HepG2 (cell line): ENCODE data around the gene LRRC63. TPM values are rescaled to one million over a fixed set of nuclear protein-coding genes. Genes with fewer than 3 reads are reported as not detected.

ENCODE experiments used
- ATAC-seq: fragments of 200-7000 bp; cut with Tn5 transposase; 3 replicates; pipeline ENCODE4 v1.9.1; 2020; ENCODE audit warnings: mild to moderate bottlenecking, moderate library complexity
- BruUV-seq: library from RNA; stranded (reverse); fragments of 400-500 nt; replicated peaks from 2 replicates; lab custom pipeline; 2021; lab: Mats Ljungman, UMichigan
- CTCF ChIA-PET: fragments of 300-600 bp; formaldehyde crosslinking; extraction: SDS; loops from one replicate; lab custom pipeline; 2021; ENCODE audit warnings: low total read pairs, inconsistent platforms, low intra/inter-chr PET ratio; lab: Yijun Ruan, JAX
- POLR2A ChIA-PET: fragments of 350-600 bp; sonication (Branson Sonifier 250); formaldehyde crosslinking; loops from one replicate; lab custom pipeline; 2020; ENCODE audit warnings: antibody characterized with exemption, inconsistent platforms; lab: Yijun Ruan, JAX
- DNase-seq: peaks from one replicate; pipeline ENCODE4 v3.0.0-alpha.2; 2015; ENCODE audit warnings: low spot score
- FAIRE-seq: peaks from 3 replicates; lab custom pipeline; 2011; peaks lifted over from hg19 to GRCh38; lab: Jason Lieb, UNC
- H2AFZ ChIP-seq: one replicate; pipeline ENCODE4 v1.6.1; 2011; ENCODE audit warnings: low read length, inconsistent platforms
- H3K27ac ChIP-seq: fragments of 300-600 bp; 3 replicates; pipeline ENCODE4 v1.8.0; 2011; ENCODE audit warnings: mixed run types, mild to moderate bottlenecking, mixed read lengths, low read length, inconsistent platforms; ENCODE audit not compliant: insufficient read depth; ENCODE audit errors: extremely low read length
- H3K27me3 ChIP-seq, 2 experiments: fragments of 200-600 bp in 1 of 2; 2 replicates in 1 of 2; 3 replicates in 1 of 2; pipeline versions ENCODE4 v1.6.0 to v1.8.0; 2011; ENCODE audit warnings: low read length in 2 of 2, mild to moderate bottlenecking in 2 of 2, moderate library complexity in 2 of 2, inconsistent platforms in 1 of 2; ENCODE audit not compliant: insufficient read depth in 2 of 2, control insufficient read depth in 1 of 2
- H3K36me3 ChIP-seq, 2 experiments: fragments of 200-600 bp in 1 of 2; replicated peaks in 1 of 2; 2 replicates in 1 of 2; 3 replicates in 1 of 2; pipeline versions ENCODE4 v1.5.1 to v1.8.0; 2011; ENCODE audit warnings: low read length in 2 of 2, inconsistent platforms in 1 of 2; ENCODE audit not compliant: insufficient read depth in 2 of 2, control insufficient read depth in 1 of 2
- H3K4me1 ChIP-seq: 2 replicates; pipeline ENCODE4 v1.5.1; 2012; ENCODE audit warnings: low read length, inconsistent platforms; ENCODE audit not compliant: insufficient read depth
- H3K4me2 ChIP-seq: 2 replicates; pipeline ENCODE4 v1.6.0; 2011; ENCODE audit warnings: low read depth, low read length, inconsistent platforms
- H3K4me3 ChIP-seq, 3 experiments: fragments of 200-600 bp in 1 of 3; sonication (generic), shearing (Covaris generic) in 1 of 3; replicated peaks in 1 of 3; 2 replicates each; pipeline ENCODE4 v1.5.1; 2011 to 2016; ENCODE audit warnings: low read length in 3 of 3, inconsistent platforms in 2 of 3, low read depth in 2 of 3, mild to moderate bottlenecking in 2 of 3, control low read depth in 1 of 3, mixed read lengths in 1 of 3; ENCODE audit not compliant: insufficient read depth in 1 of 3
- H3K79me2 ChIP-seq: one replicate; pipeline ENCODE4 v1.6.1; 2011; ENCODE audit warnings: low read length, inconsistent platforms; ENCODE audit not compliant: insufficient read depth
- H3K9ac ChIP-seq: 2 replicates; pipeline ENCODE4 v1.6.0; 2011; ENCODE audit warnings: mild to moderate bottlenecking, low read depth, low read length, inconsistent platforms; ENCODE audit not compliant: insufficient read depth
- H3K9me3 ChIP-seq: 2 replicates; pipeline ENCODE4 v1.5.1; 2012; ENCODE audit warnings: mild to moderate bottlenecking, low read length
- H4K20me1 ChIP-seq: 2 replicates; pipeline ENCODE4 v1.6.0; 2011; ENCODE audit warnings: inconsistent platforms, mild to moderate bottlenecking, low read length, moderate library complexity; ENCODE audit not compliant: insufficient read depth
- ADNP ChIP-seq: sonication (generic); formaldehyde crosslinking; IDR thresholded peaks from 2 replicates; pipeline ENCODE4 v1.4.0; 2020; ENCODE audit warnings: missing genetic modification reagents
- CCDC6 ChIP-seq: sonication (generic); formaldehyde crosslinking; IDR thresholded peaks from 2 replicates; pipeline ENCODE4 v1.8.1; 2022; ENCODE audit warnings: mild to moderate bottlenecking, missing genetic modification reagents, moderate library complexity
- CREBL2 ChIP-seq: sonication (generic); formaldehyde crosslinking; IDR thresholded peaks from 2 replicates; pipeline ENCODE4 v1.8.1; 2023; ENCODE audit warnings: missing genetic modification reagents, mild to moderate bottlenecking, borderline replicate concordance
- DMAP1 ChIP-seq: IDR thresholded peaks from 2 replicates; pipeline ENCODE4 v1.6.1; 2016
- GPBP1L1 ChIP-seq: sonication (generic); formaldehyde crosslinking; IDR thresholded peaks from 2 replicates; pipeline ENCODE4 v1.5.0; 2020; ENCODE audit warnings: mild to moderate bottlenecking, missing genetic modification reagents
- HCFC1 ChIP-seq: fragments of 150-350 bp; IDR thresholded peaks from 2 replicates; pipeline ENCODE4 v1.6.1; 2014; ENCODE audit warnings: low read depth, low read length
- MTA3 ChIP-seq: sonication (generic); formaldehyde crosslinking; IDR thresholded peaks from 2 replicates; pipeline ENCODE4 v1.4.0; 2020; ENCODE audit warnings: missing genetic modification reagents
- MYC ChIP-seq: sonication (generic); formaldehyde crosslinking; IDR thresholded peaks from 2 replicates; pipeline ENCODE4 v1.9.0; 2021; ENCODE audit warnings: missing genetic modification reagents, borderline replicate concordance
- NR1H2 ChIP-seq: sonication (generic); formaldehyde crosslinking; IDR thresholded peaks from 2 replicates; pipeline ENCODE4 v1.8.1; 2022; ENCODE audit warnings: low read depth, missing genetic modification reagents, borderline replicate concordance
- RAD21 ChIP-seq: fragments of 450-650 bp; formaldehyde crosslinking; IDR thresholded peaks from 2 replicates; pipeline ENCODE4 v1.5.0; 2020; ENCODE audit warnings: mild to moderate bottlenecking
- SNAPC4 ChIP-seq: sonication (generic); formaldehyde crosslinking; IDR thresholded peaks from 2 replicates; pipeline ENCODE4 v1.4.0; 2020; ENCODE audit warnings: mild to moderate bottlenecking, missing genetic modification reagents
- ZNF12 ChIP-seq: sonication (generic); formaldehyde crosslinking; IDR thresholded peaks from 2 replicates; pipeline ENCODE4 v1.5.0; 2020; ENCODE audit warnings: missing genetic modification reagents
- ZNF333 ChIP-seq: sonication (generic); formaldehyde crosslinking; IDR thresholded peaks from 2 replicates; pipeline ENCODE4 v1.4.0; 2020; ENCODE audit warnings: mild to moderate bottlenecking, missing genetic modification reagents, borderline replicate concordance
- ZNF75D ChIP-seq: sonication (generic); formaldehyde crosslinking; IDR thresholded peaks from 2 replicates; pipeline ENCODE4 v1.8.1; 2023; ENCODE audit warnings: missing genetic modification reagents, mild to moderate bottlenecking, borderline replicate concordance
- WGBS: methylation state at CpG from one replicate; pipeline ENCODE4 v1.1.6; 2017; ENCODE audit warnings: low lambda C conversion rate; 5-methylcytosine and 5-hydroxymethylcytosine counted together
- in situ Hi-C: cut with HindIII; loops from 2 replicates; pipeline ENCODE4 v1.10.0; 2017; ENCODE audit warnings: low pct_unique_long_range_greater_than_20kb; ENCODE audit not compliant: extremely low pct_ligation_motif_present
- intact Hi-C: fragments of 100-400 bp; cut with micrococcal nuclease; formaldehyde crosslinking; loops from one replicate; pipeline ENCODE4 v1.10.0; 2022; ENCODE audit not compliant: unreplicated experiment
- polyA plus RNA-seq, 8 experiments: library from polyadenylated mRNA; depleted of rRNA in 3 of 8; stranded (reverse) in 7 of 8; unstranded in 1 of 8; fragments of >200 nt; fragmentation: Illumina TruSeq in 4 of 8; extraction: Trizol in 4 of 8; gene quantifications; 2 replicates each; pipeline versions ENCODE4 v1.2.1 to v1.2.3, GENCODE V29; 2011 to 2016; ENCODE audit warnings: low read depth in 4 of 8, missing spikeins in 1 of 8, mixed read lengths in 1 of 8; ENCODE audit not compliant: insufficient read depth in 1 of 8
- total RNA-seq, 5 experiments: library from RNA; depleted of rRNA; stranded (reverse); fragments of >200 nt; fragmentation: Illumina TruSeq; extraction: Trizol; gene quantifications; 2 replicates each; pipeline ENCODE4 v1.2.3, GENCODE V29; 2016; ENCODE audit warnings: low read depth in 1 of 5
- TF ChIP-seq, protein P1 (sequence below): sonication (generic); formaldehyde crosslinking; IDR thresholded peaks from 2 replicates; pipeline ENCODE4 v1.5.0; 2020; ENCODE audit warnings: missing genetic modification reagents
- TF ChIP-seq, protein P2 (sequence below): IDR thresholded peaks from 2 replicates; pipeline ENCODE4 v1.6.1; 2016; ENCODE audit warnings: missing genetic modification reagents, missing compliant biosample characterization
- TF ChIP-seq, protein P3 (sequence below): sonication (generic); formaldehyde crosslinking; IDR thresholded peaks from 2 replicates; pipeline ENCODE4 v1.9.0; 2021; ENCODE audit warnings: missing genetic modification reagents, mild to moderate bottlenecking, borderline replicate concordance

Gene LRRC63
- total and polyA plus RNA-seq, 2 of the 13 experiments (the other 11 are each of a cell fraction or from before 2014, with no cell fraction given) = not detected

- H2AFZ ChIP-seq = no peak overlapping the region
- no TSS peak for BruUV-seq
- intact Hi-C loops (no loop called here), in situ Hi-C loops (no loop called here)
- no peaks in the 10 kb centered on the region for H3K36me3 ChIP-seq
- 0% methylated on average over 1 of the region's 1 CpG for WGBS
- no peak overlapping the region for H3K27ac ChIP-seq
- H3K4me3 ChIP-seq = no peak overlapping the region
- POLR2A ChIA-PET = no interaction called here
- H3K9me3 ChIP-seq = no peaks in the 10 kb centered on the region
- no peaks in the 10 kb centered on the region for H3K27me3 ChIP-seq
- CTCF ChIA-PET = no interaction called here
- H3K4me1 ChIP-seq = peaks cover 11% of the 10 kb centered on the region; the same call in 1 of the 2 replicates
- no peak for DNase-seq
- no peak for ATAC-seq
- no peak overlapping the region for H3K4me2 ChIP-seq
- no peak for FAIRE-seq
- TF ChIP-seq NR1H2 (CRISPR knock-in tag) (no peak), MYC (CRISPR knock-in tag) (no peak), ZNF75D (CRISPR knock-in tag) (no peak), DMAP1 (CRISPR knock-in tag) (no peak), HCFC1 (no peak), ZNF333 (CRISPR knock-in tag) (no peak), SNAPC4 (no peak), CREBL2 (CRISPR knock-in tag) (no peak), RAD21 (CRISPR knock-in tag) (no peak), ZNF12 (CRISPR knock-in tag) (no peak), ADNP (CRISPR knock-in tag) (no peak), GPBP1L1 (CRISPR knock-in tag) (no peak), MTA3 (CRISPR knock-in tag) (no peak), CCDC6 (no peak)
- TF ChIP-seq, protein P1, sequence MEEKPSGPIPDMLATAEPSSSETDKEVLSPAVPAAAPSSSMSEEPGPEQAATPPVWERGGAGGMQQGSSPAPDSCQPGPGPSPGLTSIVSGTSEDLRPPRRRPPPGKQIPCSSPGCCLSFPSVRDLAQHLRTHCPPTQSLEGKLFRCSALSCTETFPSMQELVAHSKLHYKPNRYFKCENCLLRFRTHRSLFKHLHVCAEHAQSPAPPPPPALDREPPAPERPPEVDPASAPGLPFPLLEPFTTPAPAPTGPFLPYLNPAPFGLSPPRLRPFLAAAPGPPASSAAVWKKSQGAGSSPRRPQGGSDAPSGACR (CRISPR knock-in tag) = no peak
- TF ChIP-seq, protein P2, sequence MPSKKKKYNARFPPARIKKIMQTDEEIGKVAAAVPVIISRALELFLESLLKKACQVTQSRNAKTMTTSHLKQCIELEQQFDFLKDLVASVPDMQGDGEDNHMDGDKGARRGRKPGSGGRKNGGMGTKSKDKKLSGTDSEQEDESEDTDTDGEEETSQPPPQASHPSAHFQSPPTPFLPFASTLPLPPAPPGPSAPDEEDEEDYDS (CRISPR knock-in tag) = no peak
- TF ChIP-seq, protein P3, sequence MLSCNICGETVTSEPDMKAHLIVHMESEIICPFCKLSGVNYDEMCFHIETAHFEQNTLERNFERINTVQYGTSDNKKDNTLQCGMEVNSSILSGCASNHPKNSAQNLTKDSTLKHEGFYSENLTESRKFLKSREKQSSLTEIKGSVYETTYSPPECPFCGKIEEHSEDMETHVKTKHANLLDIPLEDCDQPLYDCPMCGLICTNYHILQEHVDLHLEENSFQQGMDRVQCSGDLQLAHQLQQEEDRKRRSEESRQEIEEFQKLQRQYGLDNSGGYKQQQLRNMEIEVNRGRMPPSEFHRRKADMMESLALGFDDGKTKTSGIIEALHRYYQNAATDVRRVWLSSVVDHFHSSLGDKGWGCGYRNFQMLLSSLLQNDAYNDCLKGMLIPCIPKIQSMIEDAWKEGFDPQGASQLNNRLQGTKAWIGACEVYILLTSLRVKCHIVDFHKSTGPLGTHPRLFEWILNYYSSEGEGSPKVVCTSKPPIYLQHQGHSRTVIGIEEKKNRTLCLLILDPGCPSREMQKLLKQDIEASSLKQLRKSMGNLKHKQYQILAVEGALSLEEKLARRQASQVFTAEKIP (CRISPR knock-in tag) = no peak
- TF ChIP-seq, all 625 proteins: peak for 0
- H3K9ac ChIP-seq = no peak overlapping the region
- no peaks in the 10 kb centered on the region for H3K79me2 ChIP-seq
- H4K20me1 ChIP-seq = no peaks in the 10 kb centered on the region
These were observed 45.5 kb upstream of the LRRC63 start for GRCh38 chr13:46166224-46166584.
